HCT116 (cell line): Measurements from ENCODE around the gene TUBA1C. TPM values are rescaled to one million over a fixed set of nuclear protein-coding genes. Genes with fewer than 3 reads are reported as not detected.

Source experiments
- ATAC-seq: fragments of 200-7000 bp; cut with Tn5 transposase; 2 replicates; pipeline ENCODE4 v1.9.1; 2020; ENCODE audit warnings: mild to moderate bottlenecking, moderate library complexity
- BruUV-seq: library from RNA; stranded (reverse); fragments of 400-500 nt; replicated peaks from 2 replicates; lab custom pipeline; 2021; lab: Mats Ljungman, UMichigan
- CTCF ChIA-PET: fragments of 300-600 bp; sonication (Branson Sonifier 250); formaldehyde crosslinking; loops from one replicate; lab custom pipeline; 2021; ENCODE audit warnings: antibody characterized with exemption; lab: Charles Lee
- POLR2A ChIA-PET: fragments of 300-600, 350-600 bp; sonication (Branson Sonifier 250); formaldehyde crosslinking; loops from one replicate; lab custom pipeline; 2021; ENCODE audit warnings: antibody characterized with exemption; lab: Charles Lee
- RAD21 ChIA-PET, 2 experiments: fragments of 300-600 bp; sonication (Branson Sonifier 250); formaldehyde crosslinking; loops; one replicate each; lab custom pipeline; 2023; ENCODE audit warnings: low total read pairs in 2 of 2; ENCODE audit not compliant: uncharacterized antibody in 2 of 2, unreplicated experiment in 2 of 2, low non-redundant PET in 1 of 2; lab: Charles Lee
- DNase-seq: peaks from one replicate; pipeline ENCODE4 v3.0.0-alpha.2; 2010; ENCODE audit warnings: low read depth, low spot score
- H2AFZ ChIP-seq: fragments of 200-600 bp; shearing (Covaris generic), sonication (generic); 2 replicates; pipeline ENCODE4 v1.6.1; 2017; ENCODE audit warnings: low read depth, mixed run types, mixed read lengths, antibody characterized with exemption, low read length; ENCODE audit not compliant: poor library complexity, severe bottlenecking
- H3K27ac ChIP-seq: 2 replicates; pipeline ENCODE4 v1.5.1; 2012; ENCODE audit warnings: low read depth, low read length
- H3K27me3 ChIP-seq: fragments of 200-600 bp; sonication (generic); 2 replicates; pipeline ENCODE4 v1.6.1; 2016; ENCODE audit warnings: mixed run types, low read length, mixed read lengths; ENCODE audit not compliant: insufficient read depth
- H3K36me3 ChIP-seq, 2 experiments: fragments of 200-500 bp in 1 of 2; fragments of 200-600 bp in 1 of 2; sonication (Bioruptor generic) in 1 of 2; sonication (generic) in 1 of 2; 2 replicates each; pipeline versions ENCODE4 v1.5.1 to v1.6.1; 2014 to 2016; ENCODE audit warnings: low read length in 2 of 2, inconsistent platforms in 1 of 2, mixed read lengths in 1 of 2, mixed run types in 1 of 2; ENCODE audit not compliant: insufficient read depth in 2 of 2, control insufficient read depth in 1 of 2
- H3K4me1 ChIP-seq, 2 experiments: fragments of 200-600 bp in 1 of 2; sonication (generic) in 1 of 2; 2 replicates each; pipeline versions ENCODE4 v1.5.1 to v1.6.1; 2012 to 2017; ENCODE audit warnings: low read length in 2 of 2, inconsistent platforms in 1 of 2, mild to moderate bottlenecking in 1 of 2, mixed read lengths in 1 of 2, mixed run types in 1 of 2, moderate library complexity in 1 of 2; ENCODE audit not compliant: insufficient read depth in 2 of 2, control insufficient read depth in 1 of 2
- H3K4me2 ChIP-seq: fragments of 200-600 bp; sonication (generic); 2 replicates; pipeline ENCODE4 v1.6.1; 2017; ENCODE audit warnings: mixed run types, low read length, mixed read lengths
- H3K4me3 ChIP-seq, 2 experiments: fragments of 200-600 bp in 1 of 2; sonication (generic) in 1 of 2; replicated peaks in 1 of 2; 2 replicates each; pipeline ENCODE4 v1.5.1; 2011 to 2016; ENCODE audit warnings: low read length in 2 of 2, control low read depth in 1 of 2, low read depth in 1 of 2, mild to moderate bottlenecking in 1 of 2, mixed read lengths in 1 of 2, mixed run types in 1 of 2
- H3K79me2 ChIP-seq: fragments of 200-600 bp; sonication (generic); 2 replicates; pipeline ENCODE4 v1.6.1; 2017; ENCODE audit warnings: mild to moderate bottlenecking, mixed run types, low read length, moderate library complexity, mixed read lengths; ENCODE audit not compliant: insufficient read depth
- H3K9ac ChIP-seq: fragments of 200-600 bp; sonication (generic); 2 replicates; pipeline ENCODE4 v1.6.1; 2016; ENCODE audit warnings: low read length, mixed read lengths
- H3K9me2 ChIP-seq: fragments of 200-600 bp; sonication (generic), shearing (Covaris generic); 2 replicates; pipeline ENCODE4 v1.6.1; 2017; ENCODE audit warnings: mixed run types, mild to moderate bottlenecking, moderate library complexity; ENCODE audit not compliant: insufficient read depth
- H3K9me3 ChIP-seq, 2 experiments: fragments of 200-500 bp in 1 of 2; fragments of 200-600 bp in 1 of 2; sonication (Bioruptor generic) in 1 of 2; sonication (generic) in 1 of 2; 2 replicates each; pipeline ENCODE4 v1.6.1; 2014 to 2017; ENCODE audit warnings: low read length in 2 of 2, mixed read lengths in 2 of 2, inconsistent platforms in 1 of 2, low read depth in 1 of 2, mild to moderate bottlenecking in 1 of 2, mixed run types in 1 of 2, moderate library complexity in 1 of 2; ENCODE audit not compliant: control insufficient read depth in 1 of 2, insufficient read depth in 1 of 2
- H4K20me1 ChIP-seq: fragments of 200-600 bp; sonication (generic), shearing (Covaris generic); 2 replicates; pipeline ENCODE4 v1.6.1; 2017; ENCODE audit warnings: mixed run types, mild to moderate bottlenecking, moderate library complexity; ENCODE audit not compliant: insufficient read depth
- POLR2A ChIP-seq: IDR thresholded peaks from 2 replicates; pipeline ENCODE4 v1.7.0; 2011; ENCODE audit warnings: borderline replicate concordance; ENCODE audit not compliant: insufficient read depth, insufficient read length; ENCODE audit errors: extremely low read depth
- RAD21 ChIP-seq: IDR thresholded peaks from 2 replicates; pipeline ENCODE4 v1.6.1; 2012; ENCODE audit warnings: low read depth, mild to moderate bottlenecking
- REST ChIP-seq: IDR thresholded peaks from 2 replicates; pipeline ENCODE4 v1.6.1; 2012; ENCODE audit warnings: low read depth
- TCF7L2 ChIP-seq: IDR thresholded peaks from 2 replicates; pipeline ENCODE4 v1.7.0; 2011; ENCODE audit warnings: borderline replicate concordance, inconsistent platforms; ENCODE audit not compliant: insufficient read depth, insufficient read length; ENCODE audit errors: extremely low read depth
- ZFX ChIP-seq: fragments of 450-650 bp; IDR thresholded peaks from 2 replicates; pipeline ENCODE4 v1.6.1; 2017
- intact Hi-C: fragments of 100-400 bp; cut with micrococcal nuclease; formaldehyde crosslinking; loops from 2 replicates; pipeline ENCODE4 v1.10.0; 2022
- total RNA-seq: library from RNA; stranded (reverse); gene quantifications from one replicate; pipeline ENCODE4 v1.2.1, GENCODE V29; 2021; ENCODE audit not compliant: unreplicated experiment
- TF ChIP-seq, protein P1 (sequence below), 3 experiments: fragments of 200-600 bp in 1 of 3; sonication (generic) in 1 of 3; IDR thresholded peaks in 2 of 3; conservative IDR thresholded peaks in 1 of 3; 2 replicates each; pipeline ENCODE4 v1.5.1; 2012 to 2017; ENCODE audit warnings: low read depth in 2 of 3, low read length in 2 of 3, antibody characterized with exemption in 1 of 3, borderline replicate concordance in 1 of 3, control low read depth in 1 of 3, mild to moderate bottlenecking in 1 of 3, mixed read lengths in 1 of 3, mixed run types in 1 of 3, moderate library complexity in 1 of 3; ENCODE audit not compliant: insufficient read depth in 1 of 3

The TUBA1C gene
- total RNA-seq, 1 experiment from 2014 or later, result 571 TPM

DNA sequence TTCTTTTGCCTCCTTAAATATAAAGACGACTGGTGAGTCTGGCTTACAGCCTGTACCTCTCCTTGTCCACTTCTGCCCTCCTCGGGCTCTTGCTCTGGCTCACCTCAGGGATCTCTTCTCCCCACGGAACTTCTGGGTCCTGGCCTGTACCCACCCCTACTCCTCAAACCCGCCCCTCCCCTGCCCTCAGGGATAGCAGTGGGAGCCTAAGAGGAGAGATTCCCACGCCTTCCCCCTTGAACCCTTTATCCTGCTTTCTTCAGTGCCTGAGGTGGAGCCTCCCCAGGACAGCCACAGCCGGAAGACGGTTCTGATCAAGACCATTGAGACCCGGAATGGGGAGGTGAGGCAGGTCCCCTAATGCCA, 32.8 kb downstream of the TUBA1C start:
- ChIA-PET POLR2A (interaction anchor here (0.6 to 1.6 kb wide), 8 partner anchors 9 to 255 kb away, joined by 3 to 13 read pairs (median 4); partner anchors contain the start of gene TROAP), CTCF (interaction anchor here (0.7 to 3.2 kb wide), 18 partner anchors 9 to 325 kb away, joined by 3 to 25 read pairs (median 6); partner anchors contain the start of genes C1QL4, DNAJC22, PRPF40B and SPATS2), RAD21 (interaction anchor here (0.8 to 1.5 kb wide), 2 partner anchors 25 kb away, joined by 3 read pairs; partner anchors contain the start of gene TROAP (in 1 of the 2))
- H4K20me1 ChIP-seq, result no peaks in the 10 kb centered on the region
- TF ChIP-seq POLR2A, result peak; percentile 28
- TF ChIP-seq REST, result no peak
- no peaks in the 10 kb centered on the region for H3K9me2 ChIP-seq
- intact Hi-C loops, result loop anchor here (2.0 kb wide), 2 partner anchors 45 to 217 kb away; no protein-coding TSS in a partner anchor
- DNase-seq (no peak), ATAC-seq (peak; percentile 57)
- no peaks in the 10 kb centered on the region for H3K36me3 ChIP-seq
- H3K79me2 ChIP-seq, result no peaks in the 10 kb centered on the region
- H3K4me1 ChIP-seq, result peaks cover 10 to 36% of the 10 kb centered on the region in 2 experiments; a peak in 3 of 4 replicates
- peak overlapping the region; percentile 39 to 47 for H3K4me3 ChIP-seq
- H3K27me3 ChIP-seq, result no peaks in the 10 kb centered on the region
- BruUV-seq, result TSS peak; percentile 95
- H3K4me2 ChIP-seq, result peak overlapping the region; percentile 87
- peak overlapping the region; percentile 48 for H2AFZ ChIP-seq
- no peak overlapping the region for H3K27ac ChIP-seq
- peak overlapping the region; percentile 32; the same call in 1 of the 2 replicates for H3K9ac ChIP-seq
- no peaks in the 10 kb centered on the region for H3K9me3 ChIP-seq

GRCh38 chr12:49298160-49298559, 33.3 kb downstream of the TUBA1C start:
- TF ChIP-seq ZFX, result no peak
- TF ChIP-seq TCF7L2, result no peak
- peak; percentile 67 for TF ChIP-seq RAD21
- TF ChIP-seq, protein P1, sequence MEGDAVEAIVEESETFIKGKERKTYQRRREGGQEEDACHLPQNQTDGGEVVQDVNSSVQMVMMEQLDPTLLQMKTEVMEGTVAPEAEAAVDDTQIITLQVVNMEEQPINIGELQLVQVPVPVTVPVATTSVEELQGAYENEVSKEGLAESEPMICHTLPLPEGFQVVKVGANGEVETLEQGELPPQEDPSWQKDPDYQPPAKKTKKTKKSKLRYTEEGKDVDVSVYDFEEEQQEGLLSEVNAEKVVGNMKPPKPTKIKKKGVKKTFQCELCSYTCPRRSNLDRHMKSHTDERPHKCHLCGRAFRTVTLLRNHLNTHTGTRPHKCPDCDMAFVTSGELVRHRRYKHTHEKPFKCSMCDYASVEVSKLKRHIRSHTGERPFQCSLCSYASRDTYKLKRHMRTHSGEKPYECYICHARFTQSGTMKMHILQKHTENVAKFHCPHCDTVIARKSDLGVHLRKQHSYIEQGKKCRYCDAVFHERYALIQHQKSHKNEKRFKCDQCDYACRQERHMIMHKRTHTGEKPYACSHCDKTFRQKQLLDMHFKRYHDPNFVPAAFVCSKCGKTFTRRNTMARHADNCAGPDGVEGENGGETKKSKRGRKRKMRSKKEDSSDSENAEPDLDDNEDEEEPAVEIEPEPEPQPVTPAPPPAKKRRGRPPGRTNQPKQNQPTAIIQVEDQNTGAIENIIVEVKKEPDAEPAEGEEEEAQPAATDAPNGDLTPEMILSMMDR (IDR thresholded peaks at IDR 0.05 in 2 of 3, conservative IDR thresholded peaks at IDR 0.05 in 1 of 3; ENCODE audit: borderline replicate concordance in 1 of 3, insufficient read depth in 1 of 3, low read depth in 2 of 3, low read length in 2 of 3), result peak; percentile 35 to 53 (median 37); a peak in 5 of 6 replicates
- BruUV-seq, result no TSS peak
- intact Hi-C loops, result loop anchor here (2.0 kb wide), 2 partner anchors 45 to 217 kb away; no protein-coding TSS in a partner anchor
- peak overlapping the region; percentile 87 for H3K4me2 ChIP-seq
- H3K9ac ChIP-seq, result peak overlapping the region; percentile 32; the same call in 1 of the 2 replicates
- no peaks in the 10 kb centered on the region for H3K9me3 ChIP-seq
- H3K9me2 ChIP-seq, result no peaks in the 10 kb centered on the region
- ChIA-PET POLR2A (no interaction called here), CTCF (interaction anchor here (0.7 to 3.2 kb wide), 12 partner anchors 9 to 325 kb away, joined by 3 to 25 read pairs (median 8); partner anchors contain the start of genes C1QL4, DNAJC22, PRPF40B and TROAP), RAD21 (interaction anchor here in 1 of 2 experiments (1.5 kb wide), 1 partner anchor 24 kb away, joined by 3 read pairs; no protein-coding TSS in a partner anchor)
- H3K4me3 ChIP-seq, result peak overlapping the region; percentile 39 to 47; a peak in 3 of 4 replicates
- no peaks in the 10 kb centered on the region for H3K79me2 ChIP-seq
- H3K27me3 ChIP-seq, result no peaks in the 10 kb centered on the region
- DNase-seq, result no peak
- no peaks in the 10 kb centered on the region for H3K36me3 ChIP-seq
- ATAC-seq, result peak; percentile 56
- no peaks in the 10 kb centered on the region for H4K20me1 ChIP-seq
- H3K27ac ChIP-seq, result no peak overlapping the region
- peak overlapping the region; percentile 48 for H2AFZ ChIP-seq
- H3K4me1 ChIP-seq, result peaks cover 10 to 31% of the 10 kb centered on the region in 2 experiments; a peak in 3 of 4 replicates
